ENCODE measurements around the gene BARD1.
"Not testable (repeated sequence)": the region's sequence is repeated elsewhere in the genome, so short reads cannot be mapped to it uniquely, and the experiment has no call there.

BARD1 gene

GRCh38 chr2:214753455-214753854 is 56.0 kb downstream of the BARD1 start:
- no peak for DNase-seq

GRCh38 chr2:214750529-214750928 is 59.0 kb downstream of the BARD1 start:
- no peak for DNase-seq

GRCh38 chr2:214747992-214748391 is 61.5 kb downstream of the BARD1 start:
- DNase-seq, result no peak

- DNase-seq, result no peak
These were observed 67.4 kb downstream of the BARD1 start for GRCh38 chr2:214742119-214742518.

- DNase-seq, result no peak
These were observed 68.6 kb downstream of the BARD1 start for GRCh38 chr2:214740867-214741395.

- DNase-seq, result no peak
These were observed 72.3 kb downstream of the BARD1 start for GRCh38 chr2:214737188-214737587.

GRCh38 chr2:214730800-214731407 is 78.6 kb downstream of the BARD1 start:
- no peak for DNase-seq

- DNase-seq, result no peak
These were observed 79.2 kb downstream of the BARD1 start for GRCh38 chr2:214730248-214730647.

- DNase-seq, result no peak
These were observed 84.7 kb downstream of the BARD1 start for GRCh38 chr2:214724741-214725140.

- DNase-seq, result not testable (repeated sequence)
These were observed 91.6 kb downstream of the BARD1 start for GRCh38 chr2:214717837-214718236.

- no peak for DNase-seq
These were observed 92.5 kb downstream of the BARD1 start for GRCh38 chr2:214716811-214717560.

- DNase-seq, result no peak
These were observed 94.5 kb downstream of the BARD1 start for GRCh38 chr2:214715025-214715424.

GRCh38 chr2:214713080-214713830 is 96.2 kb downstream of the BARD1 start:
- DNase-seq, result no peak

- DNase-seq, result no peak
These were observed 98.8 kb downstream of the BARD1 start for GRCh38 chr2:214710729-214711128.

GRCh38 chr2:214706986-214707385 is 102.5 kb downstream of the BARD1 start:
- no peak for DNase-seq

GRCh38 chr2:214699236-214699635 is 110.2 kb downstream of the BARD1 start:
- DNase-seq, result no peak

- no peak for DNase-seq
These were observed 112.8 kb downstream of the BARD1 start for GRCh38 chr2:214696681-214697080.

GRCh38 chr2:214695789-214696188 is 113.7 kb downstream of the BARD1 start:
- no peak for DNase-seq

GRCh38 chr2:214683557-214683956 is 125.9 kb downstream of the BARD1 start:
- not testable (repeated sequence) for DNase-seq

- DNase-seq, result no peak
These were observed 129.7 kb downstream of the BARD1 start for GRCh38 chr2:214679736-214680135.

GRCh38 chr2:214676421-214677089 is 132.9 kb downstream of the BARD1 start:
- no peak for DNase-seq
